Right lobe of liver (tissue), 6 donors: ENCODE results near the gene CHST8. TPM values are rescaled to one million over a fixed set of nuclear protein-coding genes. Genes with fewer than 3 reads are reported as not detected.

Experiments used
- ATAC-seq, 4 donors: fragments of 200-7000 bp; cut with Tn5 transposase; one replicate each; pipeline ENCODE4 v1.9.1; 2020; ENCODE audit warnings: mild to moderate bottlenecking in 4 of 4, moderate library complexity in 4 of 4
- DNase-seq, 3 donors: peaks; one replicate each; pipeline ENCODE4 v3.0.0-alpha.2; 2020
- H3K27ac ChIP-seq, 3 donors: fragments of 200-600 bp; one replicate each; pipeline ENCODE4 v1.8.0; 2022
- H3K27me3 ChIP-seq, 2 donors: fragments of 200-600 bp; one replicate each; pipeline ENCODE4 v1.8.0; 2022
- H3K36me3 ChIP-seq, 4 donors: fragments of 200-600 bp; sonication (generic) in 1 of 4; one replicate each; pipeline versions ENCODE4 v1.5.1 to v1.8.0; 2017 to 2022; ENCODE audit warnings: control low read depth in 1 of 4
- H3K4me1 ChIP-seq, 4 donors: fragments of 200-600 bp; sonication (generic) in 1 of 4; one replicate each; pipeline versions ENCODE4 v1.5.1 to v1.8.0; 2017 to 2022; ENCODE audit warnings: control low read depth in 1 of 4
- H3K4me3 ChIP-seq, 3 donors: fragments of 200-600 bp; one replicate each; pipeline ENCODE4 v1.8.0; 2022
- H3K9me3 ChIP-seq, 4 donors: fragments of 200-600 bp; sonication (generic) in 1 of 4; one replicate each; pipeline versions ENCODE4 v1.5.1 to v1.8.0; 2017 to 2022; ENCODE audit warnings: control low read depth in 1 of 4
- POLR2A ChIP-seq: fragments of 450-650 bp; IDR thresholded peaks from one replicate; pipeline ENCODE4 v1.6.1; 2017; ENCODE audit warnings: antibody characterized with exemption, mild to moderate bottlenecking
- WGBS: methylation state at CpG from one replicate; pipeline ENCODE4 v1.1.6; 2018; ENCODE audit warnings: low coverage, low lambda C conversion rate; ENCODE audit not compliant: insufficient coverage; ENCODE audit errors: missing lambda C conversion rate; 5-methylcytosine and 5-hydroxymethylcytosine counted together
- intact Hi-C, 2 donors: fragments of 100-400 bp; cut with DNase I; formaldehyde crosslinking; loops; one replicate each; pipeline versions ENCODE4 v1.11.2 to v1.14.1; 2022
- total RNA-seq, 6 experiments: library from RNA; depleted of rRNA in 2 of 6; stranded (reverse); fragments of >200 nt in 2 of 6; fragmentation: NEBNext Ultra II Directional in 3 of 6; extraction: Animal tissue kit (Norgen Biotek cat#: 25700) in 3 of 6; gene quantifications; one replicate each; pipeline versions ENCODE4 v1.1.0 to v1.2.4, GENCODE V29; 2016 to 2023
- TF ChIP-seq, protein P1 (sequence below), 4 donors: fragments of 200-600 bp in 3 of 4; fragments of 450-650 bp in 1 of 4; IDR thresholded peaks; one replicate each; pipeline versions ENCODE4 v1.5.1 to v1.8.0; 2016 to 2022; ENCODE audit warnings: antibody characterized with exemption in 4 of 4, mild to moderate bottlenecking in 2 of 4
- donor health status: DM: no; HTN: yes; CAD: no.
- donor health status: DM: no; HTN: no; CAD: no.
- donor health status: DM: no; HTN: no; CAD: no.
- donor health status: DM: no; HTN: yes; CAD: no.
- donor health status: DM: no; HTN: yes; CAD: no.

CHST8 gene
- total RNA-seq, 6 experiments from 2014 or later = 0.12 to 0.19 TPM; not detected in 4

DNA sequence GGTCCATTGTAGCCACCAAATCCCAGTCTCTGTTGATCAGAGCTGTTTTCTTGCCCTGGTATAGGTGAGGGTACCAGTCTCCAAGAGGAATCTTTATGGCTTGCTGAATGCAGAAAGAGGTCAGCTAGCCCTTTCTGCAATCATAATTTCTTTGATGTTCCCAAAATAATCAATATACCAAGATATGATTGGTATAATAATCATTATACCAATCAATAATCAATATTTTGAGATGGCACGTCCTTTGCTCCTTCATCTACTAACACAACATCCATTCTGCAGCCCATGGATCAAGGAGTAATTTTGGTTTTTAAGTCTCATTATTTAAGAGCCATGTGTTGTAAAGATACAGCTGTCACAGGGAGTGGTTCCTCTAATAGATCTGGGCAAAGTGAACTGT is 31.5 kb upstream of the CHST8 start:
- no peaks in the 10 kb centered on the region for H3K36me3 ChIP-seq
- no peaks in the 10 kb centered on the region for H3K4me1 ChIP-seq
- no peak overlapping the region for H3K4me3 ChIP-seq
- ATAC-seq = no peak
- no peak overlapping the region for H3K27ac ChIP-seq
- DNase-seq = no peak
- TF ChIP-seq POLR2A = no peak
- TF ChIP-seq, protein P1, sequence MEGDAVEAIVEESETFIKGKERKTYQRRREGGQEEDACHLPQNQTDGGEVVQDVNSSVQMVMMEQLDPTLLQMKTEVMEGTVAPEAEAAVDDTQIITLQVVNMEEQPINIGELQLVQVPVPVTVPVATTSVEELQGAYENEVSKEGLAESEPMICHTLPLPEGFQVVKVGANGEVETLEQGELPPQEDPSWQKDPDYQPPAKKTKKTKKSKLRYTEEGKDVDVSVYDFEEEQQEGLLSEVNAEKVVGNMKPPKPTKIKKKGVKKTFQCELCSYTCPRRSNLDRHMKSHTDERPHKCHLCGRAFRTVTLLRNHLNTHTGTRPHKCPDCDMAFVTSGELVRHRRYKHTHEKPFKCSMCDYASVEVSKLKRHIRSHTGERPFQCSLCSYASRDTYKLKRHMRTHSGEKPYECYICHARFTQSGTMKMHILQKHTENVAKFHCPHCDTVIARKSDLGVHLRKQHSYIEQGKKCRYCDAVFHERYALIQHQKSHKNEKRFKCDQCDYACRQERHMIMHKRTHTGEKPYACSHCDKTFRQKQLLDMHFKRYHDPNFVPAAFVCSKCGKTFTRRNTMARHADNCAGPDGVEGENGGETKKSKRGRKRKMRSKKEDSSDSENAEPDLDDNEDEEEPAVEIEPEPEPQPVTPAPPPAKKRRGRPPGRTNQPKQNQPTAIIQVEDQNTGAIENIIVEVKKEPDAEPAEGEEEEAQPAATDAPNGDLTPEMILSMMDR (IDR thresholded peaks at IDR 0.05) = no peak
- H3K27me3 ChIP-seq = no peaks in the 10 kb centered on the region
- H3K9me3 ChIP-seq = peaks cover 0 to 11% (median 0%) of the 10 kb centered on the region in 4 donors
- 29% methylated on average over 1 of the region's 1 CpG for WGBS
- intact Hi-C loops = no loop called here

DNA sequence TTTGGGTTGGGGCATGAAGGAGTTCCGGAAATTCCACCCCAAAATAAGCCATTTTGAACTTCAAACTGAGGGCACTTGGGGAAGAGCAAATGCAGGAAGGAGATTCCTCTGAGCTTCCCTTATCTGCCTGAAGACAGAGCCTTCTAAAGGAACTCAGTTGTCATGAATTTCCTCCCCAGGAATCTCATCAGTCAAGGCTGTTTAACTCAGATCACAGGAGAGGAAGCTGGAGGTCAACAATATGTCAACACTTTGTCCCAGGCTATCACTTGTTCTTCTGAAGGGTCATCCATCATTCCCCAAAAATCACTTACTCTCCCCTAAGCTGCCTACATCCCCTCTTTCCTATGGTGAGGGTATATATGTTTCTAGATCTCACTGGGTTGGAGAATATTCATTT is 26.0 kb upstream of the CHST8 start:
- no peaks in the 10 kb centered on the region for H3K27me3 ChIP-seq
- TF ChIP-seq POLR2A = no peak
- TF ChIP-seq, protein P1 (IDR thresholded peaks at IDR 0.05) = no peak
- intact Hi-C loops = no loop called here
- H3K27ac ChIP-seq = no peak overlapping the region
- no peaks in the 10 kb centered on the region for H3K36me3 ChIP-seq
- no peaks in the 10 kb centered on the region for H3K4me1 ChIP-seq
- no peak overlapping the region for H3K4me3 ChIP-seq
- WGBS = 0% methylated on average over 1 of the region's 1 CpG
- H3K9me3 ChIP-seq = peaks cover 0 to 9% (median 0%) of the 10 kb centered on the region in 4 donors
- no peak for ATAC-seq
- DNase-seq = no peak

DNA sequence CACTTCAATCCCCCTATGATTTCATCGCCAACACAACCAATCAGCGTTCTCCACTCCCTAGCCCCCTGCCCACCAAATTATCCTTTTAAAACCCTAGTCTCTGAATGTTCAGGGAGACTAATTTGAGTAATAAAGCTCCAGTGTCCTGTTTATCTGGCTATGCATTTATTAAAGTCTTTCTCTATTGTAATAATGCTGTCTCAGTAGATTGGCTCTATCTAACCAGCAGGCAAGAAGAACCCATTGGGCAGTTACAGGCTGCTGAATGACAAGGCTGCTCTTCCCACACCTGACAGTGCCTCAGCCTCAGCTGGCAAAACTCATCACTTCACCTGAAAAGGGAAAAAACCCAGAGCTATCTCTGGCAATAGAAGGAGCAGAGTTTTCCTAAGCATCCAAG is 20.2 kb upstream of the CHST8 start:
- WGBS = 50% methylated on average over 1 of the region's 2 CpGs
- DNase-seq (no peak), ATAC-seq (no peak)
- no peak for TF ChIP-seq POLR2A
- TF ChIP-seq, protein P1 (IDR thresholded peaks at IDR 0.05) = no peak
- peaks cover 0 to 4% (median 0%) of the 10 kb centered on the region in 4 donors for H3K9me3 ChIP-seq
- no peaks in the 10 kb centered on the region for H3K27me3 ChIP-seq
- no peaks in the 10 kb centered on the region for H3K36me3 ChIP-seq
- intact Hi-C loops = no loop called here
- no peaks in the 10 kb centered on the region for H3K4me1 ChIP-seq
- no peak overlapping the region for H3K4me3 ChIP-seq
- H3K27ac ChIP-seq = no peak overlapping the region

DNA sequence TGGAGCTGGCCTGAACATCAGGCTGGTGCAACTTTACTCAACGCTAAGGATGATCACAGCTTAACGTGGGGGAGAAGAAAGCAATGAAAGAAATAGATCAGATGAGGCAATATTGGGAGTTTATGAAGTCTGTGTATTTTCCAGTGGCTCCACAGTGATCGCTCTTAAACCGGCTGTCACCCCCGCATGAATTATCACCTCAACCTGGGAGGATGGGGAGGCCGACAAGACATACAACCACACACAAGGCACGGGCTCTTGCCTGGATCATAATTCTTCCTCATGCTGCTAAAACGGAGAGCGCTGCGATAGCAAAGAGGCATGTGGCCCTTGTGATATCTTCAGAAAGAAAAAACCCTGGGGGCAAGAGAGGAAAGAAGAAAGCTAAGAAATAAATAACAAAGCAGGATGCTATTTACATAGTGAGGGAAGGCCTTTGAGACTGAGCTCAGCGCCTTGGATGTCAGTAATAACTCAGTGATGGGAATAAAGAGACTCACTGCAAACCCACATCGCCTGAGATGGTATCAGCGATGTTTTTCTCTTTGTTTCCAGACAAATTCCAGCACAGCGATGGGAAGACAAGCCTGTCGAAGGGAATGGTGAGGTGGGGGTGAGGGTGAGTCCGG is 19.1 kb upstream of the CHST8 start:
- 76% methylated on average over 14 of the region's 16 CpGs for WGBS
- intact Hi-C loops = no loop called here
- TF ChIP-seq POLR2A = no peak
- TF ChIP-seq, protein P1 (IDR thresholded peaks at IDR 0.05) = no peak

More for the DNA sequence above, 19.1 kb upstream of the CHST8 start:
- H3K36me3 ChIP-seq = no peaks in the 10 kb centered on the region
- no peaks in the 10 kb centered on the region for H3K4me1 ChIP-seq
- no peak overlapping the region for H3K27ac ChIP-seq
- H3K27me3 ChIP-seq = no peaks in the 10 kb centered on the region
- peaks cover 0 to 4% (median 0%) of the 10 kb centered on the region in 4 donors for H3K9me3 ChIP-seq
- DNase-seq (no peak), ATAC-seq (no peak)
- H3K4me3 ChIP-seq = no peak overlapping the region
